Thyroid gland (tissue), 4 donors: ENCODE results near the gene PDLIM1. TPM values are rescaled to one million over a fixed set of nuclear protein-coding genes. Genes with fewer than 3 reads are reported as not detected.

ENCODE experiments used
- DNase-seq, 2 donors: peaks; one replicate each; pipeline ENCODE4 v3.0.0-alpha.2; 2019
- H3K27ac ChIP-seq, 3 donors: fragments of 200-600 bp; sonication (generic); 1 replicate in 2 of 3; 2 replicates in 1 of 3; pipeline ENCODE4 v1.5.1; 2016 to 2019; ENCODE audit warnings: mild to moderate bottlenecking in 1 of 3, moderate library complexity in 1 of 3
- H3K27me3 ChIP-seq: fragments of 200-600 bp; sonication (generic); one replicate; pipeline ENCODE4 v1.5.1; 2019
- H3K36me3 ChIP-seq, 2 donors: fragments of 200-600 bp; sonication (generic); one replicate each; pipeline ENCODE4 v1.5.1; 2016 to 2019
- H3K4me1 ChIP-seq, 2 donors: fragments of 200-600 bp; sonication (generic); one replicate each; pipeline ENCODE4 v1.5.1; 2017 to 2019
- H3K4me3 ChIP-seq, 3 donors: fragments of 200-600 bp; sonication (generic); replicated peaks in 1 of 3; 1 replicate in 2 of 3; 2 replicates in 1 of 3; pipeline ENCODE4 v1.5.1; 2016; ENCODE audit warnings: mild to moderate bottlenecking in 1 of 3
- H3K9me3 ChIP-seq: fragments of 200-600 bp; sonication (generic); one replicate; pipeline ENCODE4 v1.5.1; 2017
- CTCF ChIP-seq, 6 experiments: fragments of 200-600 bp in 3 of 6; fragments of 450-650 bp in 3 of 6; sonication (generic) in 3 of 6; IDR thresholded peaks; one replicate each; pipeline ENCODE4 v1.5.1; 2016 to 2019; ENCODE audit warnings: antibody characterized with exemption in 6 of 6, mild to moderate bottlenecking in 2 of 6, inconsistent platforms in 1 of 6, moderate library complexity in 1 of 6
- POLR2A ChIP-seq, 2 donors: fragments of 450-650 bp; IDR thresholded peaks; one replicate each; pipeline ENCODE4 v1.6.1; 2017; ENCODE audit warnings: antibody characterized with exemption in 2 of 2, mild to moderate bottlenecking in 2 of 2, moderate library complexity in 1 of 2
- WGBS, 2 donors: methylation state at CpG; one replicate each; pipeline ENCODE4 v1.1.5; 2017; 5-methylcytosine and 5-hydroxymethylcytosine counted together
- intact Hi-C: fragments of 100-400 bp; cut with DNase I; formaldehyde crosslinking; loops from one replicate; pipeline ENCODE4 v1.15.1; 2023
- total RNA-seq, 4 donors: library from RNA; depleted of rRNA; stranded (reverse); fragments of >200 nt; gene quantifications; one replicate each; pipeline ENCODE4 v1.2.3, GENCODE V29; 2016

The PDLIM1 gene
- total RNA-seq, 4 donors from 2014 or later: 67.8 to 158 (median 90.7) TPM

- Histone ChIP-seq H3K4me3 (no peak overlapping the region), H3K27ac (no peak overlapping the region), H3K4me1 (no peaks in the 10 kb centered on the region), H3K27me3 (no peaks in the 10 kb centered on the region), H3K36me3 (no peaks in the 10 kb centered on the region), H3K9me3 (no peaks in the 10 kb centered on the region)
- no peak for TF ChIP-seq POLR2A (IDR thresholded peaks at IDR 0.05)
- no peak for TF ChIP-seq CTCF (IDR thresholded peaks at IDR 0.05)
- no peak for DNase-seq
- intact Hi-C loops: no loop called here
- 71 to 76% methylated on average over 3 of the region's 3 CpGs for WGBS, 2 donors
These were observed 94.8 kb downstream of the PDLIM1 start for GRCh38 chr10:95196046-95196445.

DNA sequence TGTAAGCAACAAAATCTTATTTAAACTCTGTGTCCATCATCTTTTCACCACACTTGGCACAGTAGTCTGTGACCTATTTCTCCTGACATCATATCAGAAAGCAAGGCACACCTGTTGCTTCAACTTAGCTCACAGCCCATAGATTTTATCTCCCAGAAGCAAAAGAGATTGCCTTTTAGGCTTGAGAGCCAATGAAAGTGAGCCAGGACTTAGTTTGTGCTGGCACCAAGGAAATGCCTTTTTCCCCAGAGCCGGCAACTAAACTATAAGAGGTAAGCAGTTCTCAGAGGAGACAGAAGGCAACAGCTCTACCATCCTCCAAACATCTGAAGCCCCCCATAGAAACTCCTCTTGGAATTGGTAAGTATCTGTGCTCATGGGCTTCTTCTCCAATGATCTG is 96.9 kb downstream of the PDLIM1 start, which contains the start of gene ACSM6:
Gene ACSM6, plus strand, starts transcription at position 295 of the 400 bp plus-strand sequence. CDS start 248 bp downstream, outside the sequence.
- Histone ChIP-seq H3K4me1 (peaks cover 0 to 1% of the 10 kb centered on the region in 2 donors), H3K27ac (no peak within 1 kb of the TSS), H3K9me3 (no peaks in the 10 kb centered on the region), H3K27me3 (no peaks in the 10 kb centered on the region), H3K4me3 (no peak within 1 kb of the TSS), H3K36me3 (no peaks in the 10 kb centered on the region)
- intact Hi-C loops: no loop called here
- WGBS, 2 donors: 85 to 93% methylated on average over 1 of the region's 1 CpG
- TF ChIP-seq POLR2A (IDR thresholded peaks at IDR 0.05) (no peak), CTCF (IDR thresholded peaks at IDR 0.05) (no peak)
- no peak for DNase-seq

DNA sequence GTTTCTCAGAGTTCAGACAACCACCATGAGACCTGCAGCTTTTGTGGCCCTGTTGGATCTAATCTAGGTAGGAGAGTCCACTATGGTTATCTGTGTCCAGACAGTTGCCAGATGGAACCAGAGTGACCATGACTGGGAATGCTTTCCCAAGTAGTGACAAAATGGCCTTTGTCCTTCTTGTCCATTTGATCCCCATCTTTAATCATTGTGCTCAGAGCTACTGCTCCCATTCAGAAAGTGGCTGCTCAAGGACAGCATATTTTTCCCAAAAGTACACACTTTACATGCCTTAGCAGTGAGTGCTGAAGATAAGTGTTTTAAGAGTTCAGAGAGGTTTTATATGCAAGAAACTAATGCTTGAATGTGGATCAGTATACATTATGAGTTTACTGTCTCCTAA is 102.2 kb downstream of the PDLIM1 start:
- Histone ChIP-seq H3K4me3 (no peak overlapping the region), H3K9me3 (no peaks in the 10 kb centered on the region), H3K27ac (peak overlapping the region in 1 of 3 donors; percentile 33), H3K4me1 (peaks cover 0 to 10% of the 10 kb centered on the region in 2 donors), H3K36me3 (no peaks in the 10 kb centered on the region), H3K27me3 (no peaks in the 10 kb centered on the region)
- intact Hi-C loops: loop anchor here (10.0 kb wide), 1 partner anchor 56 kb away; no protein-coding TSS in a partner anchor
- no peak for DNase-seq
- no peak for TF ChIP-seq POLR2A (IDR thresholded peaks at IDR 0.05)
- no peak for TF ChIP-seq CTCF (IDR thresholded peaks at IDR 0.05)

DNA sequence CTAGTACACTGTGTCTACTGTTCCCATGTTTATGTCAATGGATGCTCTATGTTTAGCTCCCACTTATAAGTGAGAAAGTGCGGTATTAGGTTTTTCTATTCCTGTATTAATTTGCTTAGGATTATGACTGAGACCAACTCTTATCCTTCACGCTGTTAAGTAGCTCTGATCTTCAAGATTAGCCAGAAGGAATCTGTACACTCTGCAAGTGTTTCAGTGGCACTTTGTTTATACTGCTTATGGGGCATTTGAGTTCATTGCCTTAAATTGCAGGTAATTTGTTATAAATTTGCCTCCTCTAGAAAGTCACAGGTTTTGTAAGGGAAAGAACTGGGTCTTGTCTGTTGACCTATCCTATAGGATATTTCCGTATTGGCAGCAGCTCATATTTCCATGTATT is 103.2 kb downstream of the PDLIM1 start:
- no peak overlapping the region for H3K4me3 ChIP-seq
- intact Hi-C loops: loop anchor here (10.0 kb wide), 1 partner anchor 57 kb away; no protein-coding TSS in a partner anchor
- no peak overlapping the region for H3K27ac ChIP-seq
- peaks cover 0 to 10% of the 10 kb centered on the region in 2 donors for H3K4me1 ChIP-seq
- no peaks in the 10 kb centered on the region for H3K36me3 ChIP-seq
- H3K9me3 ChIP-seq: no peaks in the 10 kb centered on the region
- no peak for TF ChIP-seq CTCF (IDR thresholded peaks at IDR 0.05)
- TF ChIP-seq POLR2A (IDR thresholded peaks at IDR 0.05): no peak
- WGBS, 2 donors: 54 to 58% methylated on average over 3 of the region's 3 CpGs
- no peak for DNase-seq
- H3K27me3 ChIP-seq: no peaks in the 10 kb centered on the region

Other genes starting within 250 kb of the PDLIM1 start
- 1 to 10 TPM in 2 of 4 donors, under 1 TPM in 1, not detected in 1; 0.40 to 3.4 (median 1.6) TPM for gene CYP2C8, start 221.5 kb downstream of the PDLIM1 start, total RNA-seq
- gene ACSM6, start 96.8 kb downstream of the PDLIM1 start, total RNA-seq: under 1 TPM in 3 of 4 donors, not detected in 1; 0.54 to 0.63 (median 0.56) TPM